GM20431 (cell line): ENCODE results near the gene PTGS2.

Source experiments
- in situ Hi-C: fragments of 300-500 bp; cut with MseI, MboI; formaldehyde crosslinking; loops from one replicate; pipeline ENCODE4 v1.15.0; 2020; ENCODE audit warnings: low sequenced_read_pairs; ENCODE audit not compliant: unreplicated experiment

Gene PTGS2

GRCh38 chr1:186626356-186626932, 53.8 kb downstream of the PTGS2 start:
- in situ Hi-C loops: no loop called here

DNA sequence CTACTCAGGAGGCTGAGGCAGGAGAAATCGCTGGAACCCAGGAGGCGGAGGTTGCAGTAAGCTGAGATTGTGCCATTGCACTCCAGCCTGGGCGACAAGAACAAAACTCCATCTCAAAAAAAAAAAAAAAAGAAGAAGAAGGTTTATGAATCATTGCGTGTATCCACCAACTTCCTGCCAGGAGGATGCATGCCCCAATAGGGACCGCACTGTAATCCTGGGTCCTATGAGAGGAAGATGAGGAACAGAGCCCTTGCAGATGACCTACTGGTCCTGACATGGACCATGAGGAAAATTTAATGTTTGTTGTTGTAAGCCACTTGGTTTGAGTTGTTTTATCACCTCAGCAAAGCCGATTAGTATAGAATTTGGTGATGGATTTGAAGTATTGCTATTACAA, 56.7 kb downstream of the PTGS2 start:
- in situ Hi-C loops: loop anchor here (25.0 kb wide), 1 partner anchor 364 kb away; no protein-coding TSS in a partner anchor
